GM12878 (cell line): ENCODE measurements around the gene MAML2. TPM values are rescaled to one million over a fixed set of nuclear protein-coding genes. Genes with fewer than 3 reads are reported as not detected.

Experiments used
- ATAC-seq: fragments of 200-7000 bp; cut with Tn5 transposase; 3 replicates; pipeline ENCODE4 v1.9.1; 2020; ENCODE audit warnings: mild to moderate bottlenecking, moderate library complexity
- BruUV-seq: library from RNA; stranded (reverse); fragments of 400-500 nt; replicated peaks from 2 replicates; lab custom pipeline; 2021; lab: Mats Ljungman, UMichigan
- CTCF ChIA-PET: fragments of 300-600 bp; sonication (Branson Sonifier 250); formaldehyde crosslinking; extraction: SDS; loops from one replicate; lab custom pipeline; 2021; ENCODE audit warnings: inconsistent platforms; lab: Yijun Ruan, JAX
- POLR2A ChIA-PET: fragments of 350-600 bp; formaldehyde crosslinking; extraction: SDS; loops from one replicate; lab custom pipeline; 2021; ENCODE audit warnings: inconsistent platforms; lab: Charles Lee
- RAD21 ChIA-PET: fragments of 300-600 bp; sonication (Branson Sonifier 250); formaldehyde crosslinking; loops from one replicate; lab custom pipeline; 2023; ENCODE audit warnings: antibody characterized with exemption; ENCODE audit not compliant: unreplicated experiment; lab: Charles Lee
- SMC1A ChIA-PET: fragments of 300-600 bp; sonication (Branson Sonifier 250); formaldehyde crosslinking; loops from one replicate; lab custom pipeline; 2023; ENCODE audit not compliant: unreplicated experiment, uncharacterized antibody; lab: Charles Lee
- DNase-seq: peaks from one replicate; pipeline ENCODE4 v3.0.0-alpha.2; 2011; ENCODE audit warnings: low read depth, low spot score
- FAIRE-seq: peaks from 3 replicates; lab custom pipeline; 2011; peaks lifted over from hg19 to GRCh38; lab: Jason Lieb, UNC
- H2AFZ ChIP-seq: 2 replicates; pipeline ENCODE4 v1.6.0; 2011; ENCODE audit warnings: low read depth, low read length, control low read depth; ENCODE audit not compliant: control insufficient read depth
- H3K27ac ChIP-seq: 2 replicates; pipeline ENCODE4 v1.5.1; 2011; ENCODE audit warnings: control low read depth; ENCODE audit not compliant: control insufficient read depth, insufficient read depth
- H3K27me3 ChIP-seq, 2 experiments: replicated peaks in 1 of 2; 2 replicates each; pipeline versions ENCODE4 v1.6.0 to v1.6.1; 2011; ENCODE audit warnings: low read length in 1 of 2; ENCODE audit not compliant: control insufficient read depth in 2 of 2, insufficient read depth in 2 of 2
- H3K36me3 ChIP-seq, 2 experiments: 2 replicates each; pipeline ENCODE4 v1.5.1; 2011; ENCODE audit warnings: low read length in 1 of 2; ENCODE audit not compliant: control insufficient read depth in 2 of 2, insufficient read depth in 2 of 2
- H3K4me1 ChIP-seq: 2 replicates; pipeline ENCODE4 v1.6.1; 2011; ENCODE audit warnings: mild to moderate bottlenecking, low read length, moderate library complexity, mixed read lengths; ENCODE audit not compliant: control insufficient read depth, insufficient read depth
- H3K4me2 ChIP-seq: 2 replicates; pipeline ENCODE4 v1.6.0; 2011; ENCODE audit warnings: control low read depth; ENCODE audit not compliant: control insufficient read depth, insufficient read depth
- H3K4me3 ChIP-seq: fragments of 200-600 bp; sonication (generic); 2 replicates; pipeline ENCODE4 v1.5.1; 2016
- H3K79me2 ChIP-seq: 2 replicates; pipeline ENCODE4 v1.6.0; 2011; ENCODE audit warnings: low read length; ENCODE audit not compliant: control insufficient read depth, insufficient read depth
- H3K9ac ChIP-seq: 2 replicates; pipeline ENCODE4 v1.8.0; 2011; ENCODE audit warnings: low read length, control low read depth, mixed read lengths; ENCODE audit not compliant: control insufficient read depth, insufficient read depth
- H3K9me3 ChIP-seq: replicated peaks from 3 replicates; pipeline ENCODE4 v1.5.1; 2011; ENCODE audit warnings: mild to moderate bottlenecking, low read length; ENCODE audit not compliant: control insufficient read depth, insufficient read depth
- H4K20me1 ChIP-seq: 2 replicates; pipeline ENCODE4 v1.6.0; 2011; ENCODE audit not compliant: control insufficient read depth, insufficient read depth
- CTCF ChIP-seq, 3 experiments: IDR thresholded peaks in 2 of 3; conservative IDR thresholded peaks in 1 of 3; 2 replicates each; pipeline ENCODE4 v1.5.1; 2011; ENCODE audit warnings: low read depth in 3 of 3, low read length in 3 of 3, mild to moderate bottlenecking in 3 of 3, control low read depth in 2 of 3, moderate library complexity in 2 of 3, inconsistent platforms in 1 of 3, mixed read lengths in 1 of 3; ENCODE audit not compliant: control insufficient read depth in 2 of 3, insufficient read depth in 1 of 3; ENCODE audit errors: extremely low read depth in 1 of 3
- EZH2 ChIP-seq: IDR thresholded peaks from 2 replicates; pipeline ENCODE4 v1.6.1; 2012; ENCODE audit warnings: low read depth, mild to moderate bottlenecking, control low read depth, inconsistent platforms, low read length, borderline replicate concordance; ENCODE audit not compliant: control insufficient read depth
- HCFC1 ChIP-seq: fragments of 150-350 bp; IDR thresholded peaks from 2 replicates; pipeline ENCODE4 v1.6.1; 2014; ENCODE audit warnings: low read length
- KDM1A ChIP-seq: fragments of 200-600 bp; sonication (generic); IDR thresholded peaks from 2 replicates; pipeline ENCODE4 v1.6.1; 2016; ENCODE audit warnings: borderline replicate concordance
- MYB ChIP-seq: fragments of 150-350 bp; IDR thresholded peaks from 2 replicates; pipeline ENCODE4 v1.6.1; 2014; ENCODE audit warnings: mild to moderate bottlenecking, low read depth, low read length, borderline replicate concordance
- NFIC ChIP-seq: IDR thresholded peaks from 2 replicates; pipeline ENCODE4 v1.6.1; 2012; ENCODE audit warnings: low read depth, mild to moderate bottlenecking, inconsistent platforms, low read length, moderate library complexity
- TAF1 ChIP-seq: IDR thresholded peaks from 2 replicates; pipeline ENCODE4 v1.6.1; 2011; ENCODE audit warnings: mild to moderate bottlenecking, low read depth, low read length, borderline replicate concordance
- TCF3 ChIP-seq: IDR thresholded peaks from 2 replicates; pipeline ENCODE4 v1.6.1; 2012; ENCODE audit warnings: low read depth, mild to moderate bottlenecking, low read length, borderline replicate concordance; ENCODE audit not compliant: insufficient read depth
- YY1 ChIP-seq: IDR thresholded peaks from 2 replicates; pipeline ENCODE4 v1.6.1; 2011; ENCODE audit warnings: low read depth, mild to moderate bottlenecking, low read length
- ZNF274 ChIP-seq: IDR thresholded peaks from one replicate; pipeline ENCODE4 v1.8.0; 2011; ENCODE audit not compliant: insufficient read length, insufficient read depth
- ZZZ3 ChIP-seq: IDR thresholded peaks from 2 replicates; pipeline ENCODE4 v1.6.1; 2011; ENCODE audit warnings: low read depth; ENCODE audit not compliant: control insufficient read depth, insufficient read length
- WGBS: methylation state at CpG from one replicate; pipeline ENCODE4 v1.1.6; 2016; ENCODE audit warnings: low lambda C conversion rate; ENCODE audit not compliant: insufficient replicate concordance, insufficient coverage; ENCODE audit errors: missing lambda C conversion rate; 5-methylcytosine and 5-hydroxymethylcytosine counted together
- in situ Hi-C: fragments of 300-500 bp; cut with MboI; formaldehyde crosslinking; loops from 9 replicates; pipeline ENCODE4 v1.14.3; 2018; ENCODE audit warnings: mixed read lengths
- intact Hi-C: fragments of 100-400 bp; cut with micrococcal nuclease; formaldehyde crosslinking; loops from one replicate; pipeline ENCODE4 v1.14.2; 2022; ENCODE audit not compliant: unreplicated experiment
- polyA plus RNA-seq, 11 experiments: library from polyadenylated mRNA; depleted of rRNA in 4 of 11; unstranded in 6 of 11; stranded (reverse) in 5 of 11; fragments of >200 nt; fragmentation: Nextera tagmentation in 4 of 11; fragmentation: Illumina TruSeq in 1 of 11; extraction: Ambion mirVana in 4 of 11; extraction: Trizol in 1 of 11; gene quantifications; 1 replicate in 1 of 11; 2 replicates in 10 of 11; pipeline versions ENCODE4 v1.2.1 to v1.2.3, GENCODE V29; 2011 to 2016; ENCODE audit warnings: inconsistent platforms in 2 of 11, missing spikeins in 2 of 11, low read depth in 1 of 11
- total RNA-seq, 4 experiments: library from RNA; depleted of rRNA in 3 of 4; stranded (reverse); fragments of >200 nt in 3 of 4; fragmentation: Illumina TruSeq in 1 of 4; extraction: Trizol in 1 of 4; gene quantifications; 2 replicates each; pipeline versions ENCODE4 v1.2.1 to v1.2.3, GENCODE V29; 2013 to 2021

The MAML2 gene
- total and polyA plus RNA-seq, 10 of the 15 experiments (the other 5 are each of a cell fraction or from before 2014, with no cell fraction given) = 2.5 to 15.1 (median 12.0) TPM

GRCh38 chr11:96228473-96228891, 114.5 kb downstream of the MAML2 start (continued):
- no peak for TF ChIP-seq ZZZ3

DNA sequence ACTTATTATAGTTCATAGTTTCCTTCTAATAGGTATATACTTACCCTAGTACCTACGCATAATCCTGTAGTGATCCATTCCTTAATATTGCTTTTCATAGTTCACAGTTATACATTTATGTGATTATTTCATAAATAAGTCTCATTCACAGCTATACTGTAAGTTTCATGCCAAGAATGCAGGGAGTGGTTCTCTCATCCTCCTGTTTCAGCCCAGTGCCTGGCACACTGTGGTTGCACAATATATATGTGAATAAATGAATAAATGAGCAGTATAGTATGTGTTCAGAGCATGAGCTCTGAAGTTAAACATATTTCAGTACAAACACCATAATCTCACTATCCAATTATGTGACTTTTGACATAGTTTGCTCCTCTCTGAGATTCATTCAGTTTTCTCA, 115.8 kb downstream of the MAML2 start:
- POLR2A ChIA-PET = interaction anchor here (1.2 to 1.6 kb wide), 2 partner anchors 8 to 13 kb away, joined by 3 read pairs; no protein-coding TSS in a partner anchor
- peaks cover 7% of the 10 kb centered on the region; the same call in 1 of the 2 replicates for H3K4me1 ChIP-seq
- no peak for FAIRE-seq

DNA sequence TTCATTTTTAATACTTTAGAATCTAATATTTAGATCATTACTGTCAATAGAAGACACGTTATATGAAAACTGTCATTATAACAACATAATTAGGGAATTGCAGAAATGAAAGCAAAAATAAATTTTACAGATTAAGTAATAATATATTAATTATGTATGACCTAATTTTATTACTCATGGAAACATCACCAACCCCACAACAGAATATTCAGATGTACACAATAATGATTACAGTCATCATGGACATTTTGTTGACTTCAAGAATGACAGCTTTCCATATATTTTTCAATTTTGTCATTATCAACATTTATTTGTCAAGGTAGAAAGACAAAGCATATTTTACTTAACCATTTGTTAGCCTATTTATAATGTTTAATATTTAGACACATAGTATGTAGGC, 119.9 kb downstream of the MAML2 start:
- in situ Hi-C loops = no loop called here
- ChIA-PET SMC1A (interaction anchor here (8.3 kb wide), 1 partner anchor 14 kb away, joined by 64 read pairs; no protein-coding TSS in a partner anchor), POLR2A (no interaction called here), CTCF (interaction anchor here (1.3 kb wide), 1 partner anchor 37 kb away, joined by 5 read pairs; no protein-coding TSS in a partner anchor), RAD21 (no interaction called here)
- H4K20me1 ChIP-seq = no peaks in the 10 kb centered on the region
- intact Hi-C loops = no loop called here
- no peak overlapping the region for H2AFZ ChIP-seq
- H3K79me2 ChIP-seq = peaks cover 8% of the 10 kb centered on the region
- FAIRE-seq (no peak), DNase-seq (no peak), ATAC-seq (no peak)
- H3K27ac ChIP-seq = no peak overlapping the region
- H3K36me3 ChIP-seq = no peaks in the 10 kb centered on the region
- H3K9me3 ChIP-seq = no peaks in the 10 kb centered on the region
- 94% methylated on average over 1 of the region's 1 CpG for WGBS
- H3K4me3 ChIP-seq = no peak overlapping the region
- no peaks in the 10 kb centered on the region for H3K27me3 ChIP-seq
- H3K4me1 ChIP-seq = peaks cover 12% of the 10 kb centered on the region
- no TSS peak for BruUV-seq
- H3K9ac ChIP-seq = no peak overlapping the region
- no peak overlapping the region for H3K4me2 ChIP-seq
- no peak for TF ChIP-seq CTCF (IDR thresholded peaks at IDR 0.05 in 2 of 3, conservative IDR thresholded peaks at IDR 0.05 in 1 of 3; ENCODE audit: control insufficient read depth in 2 of 3, extremely low read depth in 1 of 3, insufficient read depth in 1 of 3, low read depth in 3 of 3, low read length in 3 of 3)
- TF ChIP-seq EZH2 = no peak
- no peak for TF ChIP-seq ZNF274
- TF ChIP-seq HCFC1 = no peak
- TF ChIP-seq TAF1 = no peak
- TF ChIP-seq MYB = no peak
- no peak for TF ChIP-seq NFIC
- no peak for TF ChIP-seq TCF3
- TF ChIP-seq YY1 = no peak

More for the DNA sequence above, 115.8 kb downstream of the MAML2 start:
- in situ Hi-C loops (no loop called here), intact Hi-C loops (no loop called here)
- ATAC-seq = no peak
- Histone ChIP-seq H3K27me3 (no peaks in the 10 kb centered on the region), H2AFZ (no peak overlapping the region), H3K4me3 (no peak overlapping the region), H4K20me1 (no peaks in the 10 kb centered on the region), H3K9ac (no peak overlapping the region), H3K36me3 (peaks cover 0 to 3% of the 10 kb centered on the region in 2 experiments; a peak in 1 of 4 replicates), H3K4me2 (no peak overlapping the region), H3K79me2 (peaks cover 16% of the 10 kb centered on the region), H3K9me3 (no peaks in the 10 kb centered on the region; the same call in 2 of the 3 replicates), H3K27ac (no peak overlapping the region)
- no peak for DNase-seq
- 100% methylated on average over 1 of the region's 1 CpG for WGBS
- SMC1A ChIA-PET = interaction anchor here (0.7 to 8.3 kb wide), 5 partner anchors 10 to 116 kb away, joined by 3 to 64 read pairs (median 4); no protein-coding TSS in a partner anchor
- TF ChIP-seq KDM1A = no peak
- CTCF ChIA-PET = interaction anchor here (1.0 to 3.3 kb wide), 5 partner anchors 11 to 392 kb away, joined by 3 to 16 read pairs (median 4); no protein-coding TSS in a partner anchor
- RAD21 ChIA-PET = interaction anchor here (1.3 kb wide), 1 partner anchor 172 kb away, joined by 4 read pairs; no protein-coding TSS in a partner anchor
- BruUV-seq = no TSS peak
